Measurements from ENCODE around the gene DDIT4. TPM values are rescaled to one million over a fixed set of nuclear protein-coding genes. Genes with fewer than 3 reads are reported as not detected.
"Not testable (repeated sequence)": the region's sequence is repeated elsewhere in the genome, so short reads cannot be mapped to it uniquely, and the experiment has no call there.

The DDIT4 gene
- total RNA-seq, 1 experiment from 2014 or later = 326 TPM

GRCh38 chr10:72303424-72304128, 29.9 kb downstream of the DDIT4 start:
- CTCF ChIA-PET = interaction anchor here (1.1 to 1.5 kb wide), 3 partner anchors 13 to 43 kb away, joined by 4 to 5 read pairs (median 4); no protein-coding TSS in a partner anchor
- DNase-seq = no peak
- BruUV-seq (replicated peaks) = no TSS peak
- intact Hi-C loops (cut with micrococcal nuclease; ENCODE audit: unreplicated experiment) = no loop called here
- Mint-ChIP-seq H3K36me3 (ENCODE audit: insufficient read depth, unreplicated experiment) (peaks cover 9% of the 10 kb centered on the region), H3K4me1 (ENCODE audit: low read depth, unreplicated experiment) (peaks cover 25% of the 10 kb centered on the region), H3K9me3 (ENCODE audit: low read depth, unreplicated experiment) (no peaks in the 10 kb centered on the region), H3K27ac (ENCODE audit: unreplicated experiment) (peak overlapping the region; percentile 35), H3K27me3 (ENCODE audit: unreplicated experiment) (no peaks in the 10 kb centered on the region), H3K4me3 (ENCODE audit: low read depth, unreplicated experiment) (no peak overlapping the region)
- no peak for TF ChIP-seq CTCF (IDR thresholded peaks at IDR 0.05; ENCODE audit: unreplicated experiment)

DNA sequence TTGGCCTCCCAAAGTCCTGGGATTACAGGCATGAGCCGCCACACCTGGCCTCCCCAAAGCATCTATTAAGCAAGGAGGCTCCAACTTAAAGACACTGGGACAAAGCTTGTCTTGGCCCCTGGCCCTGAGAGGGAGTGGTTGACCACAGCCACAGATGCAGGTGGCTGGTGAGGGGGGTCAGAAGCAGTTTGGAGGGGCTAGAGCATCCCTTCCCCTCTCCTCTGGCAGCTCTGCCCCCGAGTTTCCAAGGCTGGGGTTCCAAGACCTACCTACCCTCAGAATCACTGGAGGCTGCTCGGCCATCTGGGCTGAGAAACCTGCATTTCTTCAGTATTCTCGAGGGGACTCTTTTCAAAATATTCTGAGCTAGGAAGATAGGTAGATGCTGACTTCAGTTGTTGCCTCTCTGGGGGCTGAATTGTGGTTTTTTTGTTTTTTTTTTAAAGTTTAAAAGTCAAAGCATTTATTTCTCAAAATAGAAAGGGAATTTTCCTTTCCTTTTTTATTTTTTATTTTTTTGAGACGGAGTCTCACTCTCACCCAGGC, 32.6 kb downstream of the DDIT4 start:
- BruUV-seq (replicated peaks) = no TSS peak
- DNase-seq = no peak
- CTCF ChIA-PET = no interaction called here
- TF ChIP-seq CTCF (IDR thresholded peaks at IDR 0.05; ENCODE audit: unreplicated experiment) = no peak
- intact Hi-C loops (cut with micrococcal nuclease; ENCODE audit: unreplicated experiment) = no loop called here
- peaks cover 22% of the 10 kb centered on the region for H3K36me3 Mint-ChIP-seq (ENCODE audit: insufficient read depth, unreplicated experiment)
- H3K4me3 Mint-ChIP-seq (ENCODE audit: low read depth, unreplicated experiment) = no peak overlapping the region
- H3K9me3 Mint-ChIP-seq (ENCODE audit: low read depth, unreplicated experiment) = no peaks in the 10 kb centered on the region
- H3K27ac Mint-ChIP-seq (ENCODE audit: unreplicated experiment) = no peak overlapping the region
- H3K4me1 Mint-ChIP-seq (ENCODE audit: low read depth, unreplicated experiment) = peaks cover 42% of the 10 kb centered on the region
- H3K27me3 Mint-ChIP-seq (ENCODE audit: unreplicated experiment) = no peaks in the 10 kb centered on the region

- CTCF ChIA-PET = interaction anchor here (0.6 to 2.8 kb wide), 7 partner anchors 9 to 699 kb away, joined by 3 to 14 read pairs (median 5); partner anchors contain the start of gene DDIT4
- H3K36me3 Mint-ChIP-seq (ENCODE audit: insufficient read depth, unreplicated experiment) = peaks cover 22% of the 10 kb centered on the region
- H3K4me3 Mint-ChIP-seq (ENCODE audit: low read depth, unreplicated experiment); intact Hi-C loops (cut with micrococcal nuclease; ENCODE audit: unreplicated experiment); H3K9me3 Mint-ChIP-seq (ENCODE audit: low read depth, unreplicated experiment); H3K27me3 Mint-ChIP-seq (ENCODE audit: unreplicated experiment); DNase-seq; BruUV-seq (replicated peaks): not testable (repeated sequence)
- peak overlapping the region; percentile 68 for H3K27ac Mint-ChIP-seq (ENCODE audit: unreplicated experiment)
- peaks cover 42% of the 10 kb centered on the region for H3K4me1 Mint-ChIP-seq (ENCODE audit: low read depth, unreplicated experiment)
These were observed 34.0 kb downstream of the DDIT4 start for GRCh38 chr10:72307711-72308110.

GRCh38 chr10:72308320-72308987, 34.7 kb downstream of the DDIT4 start:
- peak; percentile 80 for DNase-seq
- Mint-ChIP-seq H3K9me3 (ENCODE audit: low read depth, unreplicated experiment) (no peaks in the 10 kb centered on the region), H3K27ac (ENCODE audit: unreplicated experiment) (peak overlapping the region; percentile 68), H3K27me3 (ENCODE audit: unreplicated experiment) (no peaks in the 10 kb centered on the region), H3K36me3 (ENCODE audit: insufficient read depth, unreplicated experiment) (peaks cover 22% of the 10 kb centered on the region), H3K4me3 (ENCODE audit: low read depth, unreplicated experiment) (peak overlapping the region; percentile 34), H3K4me1 (ENCODE audit: low read depth, unreplicated experiment) (peaks cover 42% of the 10 kb centered on the region)
- intact Hi-C loops (cut with micrococcal nuclease; ENCODE audit: unreplicated experiment) = no loop called here
- TF ChIP-seq CTCF (IDR thresholded peaks at IDR 0.05; ENCODE audit: unreplicated experiment) = no peak
- TSS peak; percentile 96 for BruUV-seq (replicated peaks)
- CTCF ChIA-PET = interaction anchor here (0.5 to 2.8 kb wide), 15 partner anchors 10 to 260 kb away, joined by 3 to 14 read pairs (median 4); partner anchors contain the start of gene DDIT4
